Inferior parietal cortex (tissue), 1 donor: Measurements from ENCODE around the gene PPM1J.
"Not testable (repeated sequence)": the region's sequence is repeated elsewhere in the genome, so short reads cannot be mapped to it uniquely, and the experiment has no call there.

ENCODE experiments used
- DNase-seq: peaks from one replicate; pipeline ENCODE4 v3.0.0-alpha.2; 2016; ENCODE audit errors: extremely low spot score

PPM1J gene

GRCh38 chr1:112715264-112716053, at the start of gene PPM1J:
Gene PPM1J (minus strand): TSS chr1:112715332. CDS start chr1:112715301, 31 bp downstream.
- peak; percentile 77 for DNase-seq

- no peak for DNase-seq
Observed at GRCh38 chr1:112762541-112763500, 47.7 kb upstream of the PPM1J start.

- DNase-seq = no peak
Observed at GRCh38 chr1:112761714-112762480, 46.8 kb upstream of the PPM1J start.

GRCh38 chr1:112759228-112759627, 44.1 kb upstream of the PPM1J start:
- DNase-seq = no peak

GRCh38 chr1:112754116-112754628, 39.0 kb upstream of the PPM1J start:
- no peak for DNase-seq

- DNase-seq = no peak
Observed at GRCh38 chr1:112748396-112748795, 33.3 kb upstream of the PPM1J start.

- DNase-seq = no peak
Observed at GRCh38 chr1:112744009-112744578, 29.0 kb upstream of the PPM1J start.

- DNase-seq = no peak
Observed at GRCh38 chr1:112743174-112744008, 28.3 kb upstream of the PPM1J start.

- DNase-seq = no peak
Observed at GRCh38 chr1:112737573-112737972, 22.4 kb upstream of the PPM1J start.

GRCh38 chr1:112735752-112736151, 20.6 kb upstream of the PPM1J start:
- DNase-seq = no peak

GRCh38 chr1:112731451-112731850, 16.3 kb upstream of the PPM1J start:
- DNase-seq = no peak

GRCh38 chr1:112729909-112730308, 14.8 kb upstream of the PPM1J start:
- no peak for DNase-seq

- not testable (repeated sequence) for DNase-seq
Observed at GRCh38 chr1:112729011-112729410, 13.9 kb upstream of the PPM1J start.

GRCh38 chr1:112728306-112728971, 13.3 kb upstream of the PPM1J start:
- not testable (repeated sequence) for DNase-seq

GRCh38 chr1:112727716-112728115, 12.6 kb upstream of the PPM1J start:
- no peak for DNase-seq

GRCh38 chr1:112724240-112724639, 9.1 kb upstream of the PPM1J start:
- DNase-seq = not testable (repeated sequence)

- no peak for DNase-seq
Observed at GRCh38 chr1:112723511-112723839, 8.3 kb upstream of the PPM1J start.

- no peak for DNase-seq
Observed at GRCh38 chr1:112722601-112723510, 7.7 kb upstream of the PPM1J start.
